HG03097 (cell line): Measurements from ENCODE around the gene PXDC1.
"Not testable (repeated sequence)": the region's sequence is repeated elsewhere in the genome, so short reads cannot be mapped to it uniquely, and the experiment has no call there.

ENCODE experiments used
- ATAC-seq: cut with Tn5 transposase; IDR thresholded peaks from one replicate; pipeline ENCODE4 v1.9.1; 2021; ENCODE audit not compliant: unreplicated experiment, low FRiP score

Gene PXDC1

GRCh38 chr6:3737149-3737830 is 14.2 kb downstream of the PXDC1 start:
- ATAC-seq: no peak

- ATAC-seq: no peak
Measured at GRCh38 chr6:3735029-3735605, 16.4 kb downstream of the PXDC1 start.

GRCh38 chr6:3734023-3734422 is 17.5 kb downstream of the PXDC1 start:
- no peak for ATAC-seq

DNA sequence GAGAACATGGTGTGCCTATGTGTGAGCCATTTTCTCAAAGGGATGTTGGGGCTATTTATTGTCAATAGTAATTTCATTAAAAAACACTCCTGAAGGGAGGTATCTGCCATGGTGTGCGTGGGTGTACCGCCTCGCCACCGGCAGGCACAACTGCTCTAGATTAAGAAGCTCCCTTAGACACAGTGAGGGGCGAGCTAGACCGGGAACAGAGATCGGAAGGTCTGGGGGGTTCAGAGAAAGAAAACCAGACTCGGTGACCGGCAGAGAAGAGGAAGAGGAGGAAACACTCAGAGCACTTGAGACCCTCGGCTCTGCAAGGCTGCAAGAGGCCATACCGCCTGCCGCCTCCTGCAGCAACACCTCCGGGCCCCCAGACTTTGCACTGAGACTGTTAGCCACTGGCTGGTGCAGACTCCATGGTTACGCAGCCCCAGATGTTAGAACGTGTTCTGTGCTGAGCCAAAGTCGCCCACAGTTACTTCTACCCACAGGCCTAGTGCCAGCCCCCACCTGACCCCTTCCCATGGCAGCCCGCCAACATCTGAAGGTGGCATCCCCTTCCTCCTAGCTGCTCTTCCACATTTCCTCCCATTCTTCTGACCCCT is 18.1 kb downstream of the PXDC1 start:
- ATAC-seq: no peak

DNA sequence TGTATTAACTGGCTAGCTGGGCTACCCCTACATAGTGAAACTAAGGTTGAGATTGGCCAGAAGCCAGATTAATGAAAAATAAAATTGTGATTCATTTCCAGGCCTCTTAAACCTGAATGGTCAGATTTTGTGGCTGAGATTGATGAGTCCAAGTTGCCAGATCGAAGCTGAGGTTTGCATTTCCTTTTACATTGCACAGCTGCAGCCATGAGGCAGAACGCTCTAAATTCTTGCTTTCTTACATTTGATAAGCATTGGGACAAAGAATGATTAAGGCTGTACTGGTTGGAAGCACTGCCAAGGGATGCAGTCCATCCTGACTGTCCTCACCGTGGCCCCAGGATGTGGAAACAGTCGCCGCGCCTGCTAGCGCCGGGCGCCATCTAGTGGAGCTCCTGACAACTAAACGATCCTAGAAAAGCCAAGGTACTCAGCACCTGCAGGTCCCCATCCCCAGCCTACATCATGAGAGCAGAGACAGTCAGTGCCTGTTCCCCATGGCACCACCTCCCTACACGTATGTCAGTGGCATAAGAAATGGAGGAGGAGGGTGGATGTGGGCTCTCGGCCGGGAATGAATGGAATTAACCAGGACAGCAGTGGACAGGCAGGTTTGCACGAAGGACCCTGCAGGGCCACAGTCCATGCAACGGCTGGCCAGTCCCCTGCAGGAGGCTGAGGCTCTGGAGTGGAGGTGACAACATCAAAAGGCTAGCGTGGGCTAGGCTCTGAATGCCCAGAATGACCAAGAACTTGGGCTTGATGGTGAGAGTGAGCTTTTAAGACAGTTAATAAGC is 19.0 kb downstream of the PXDC1 start:
- peak; percentile 56 for ATAC-seq

GRCh38 chr6:3731700-3732099 is 19.8 kb downstream of the PXDC1 start:
- no peak for ATAC-seq

- no peak for ATAC-seq
Measured at GRCh38 chr6:3729603-3730344, 21.7 kb downstream of the PXDC1 start.

DNA sequence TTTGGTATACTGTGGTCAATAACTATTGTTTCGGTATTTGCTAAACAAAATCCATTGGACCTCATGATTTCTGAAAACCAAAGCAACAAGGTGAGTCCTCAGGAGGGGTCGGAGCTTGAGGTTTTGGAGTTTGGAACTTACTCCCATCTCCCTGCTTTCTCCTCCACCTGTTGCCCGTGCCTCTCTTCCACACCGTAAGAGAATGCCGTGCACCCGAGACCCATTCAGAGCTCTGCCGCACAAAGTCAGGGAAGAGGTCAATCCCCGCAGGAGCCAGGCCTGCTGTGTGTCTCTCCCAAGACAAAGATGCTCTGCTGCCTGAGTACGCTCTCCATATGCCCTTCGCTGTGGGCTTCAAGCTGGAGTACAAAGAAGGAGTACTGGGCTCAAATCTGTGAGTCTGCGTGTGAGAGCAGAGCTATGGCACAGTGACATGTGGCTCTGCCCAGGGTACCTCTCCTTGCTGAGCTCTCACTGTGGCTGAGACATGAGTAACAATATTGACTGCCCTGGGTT is 23.9 kb downstream of the PXDC1 start:
- no peak for ATAC-seq

GRCh38 chr6:3727036-3727435 is 24.5 kb downstream of the PXDC1 start:
- ATAC-seq: no peak

- no peak for ATAC-seq
Measured at GRCh38 chr6:3726421-3726820, 25.1 kb downstream of the PXDC1 start.

DNA sequence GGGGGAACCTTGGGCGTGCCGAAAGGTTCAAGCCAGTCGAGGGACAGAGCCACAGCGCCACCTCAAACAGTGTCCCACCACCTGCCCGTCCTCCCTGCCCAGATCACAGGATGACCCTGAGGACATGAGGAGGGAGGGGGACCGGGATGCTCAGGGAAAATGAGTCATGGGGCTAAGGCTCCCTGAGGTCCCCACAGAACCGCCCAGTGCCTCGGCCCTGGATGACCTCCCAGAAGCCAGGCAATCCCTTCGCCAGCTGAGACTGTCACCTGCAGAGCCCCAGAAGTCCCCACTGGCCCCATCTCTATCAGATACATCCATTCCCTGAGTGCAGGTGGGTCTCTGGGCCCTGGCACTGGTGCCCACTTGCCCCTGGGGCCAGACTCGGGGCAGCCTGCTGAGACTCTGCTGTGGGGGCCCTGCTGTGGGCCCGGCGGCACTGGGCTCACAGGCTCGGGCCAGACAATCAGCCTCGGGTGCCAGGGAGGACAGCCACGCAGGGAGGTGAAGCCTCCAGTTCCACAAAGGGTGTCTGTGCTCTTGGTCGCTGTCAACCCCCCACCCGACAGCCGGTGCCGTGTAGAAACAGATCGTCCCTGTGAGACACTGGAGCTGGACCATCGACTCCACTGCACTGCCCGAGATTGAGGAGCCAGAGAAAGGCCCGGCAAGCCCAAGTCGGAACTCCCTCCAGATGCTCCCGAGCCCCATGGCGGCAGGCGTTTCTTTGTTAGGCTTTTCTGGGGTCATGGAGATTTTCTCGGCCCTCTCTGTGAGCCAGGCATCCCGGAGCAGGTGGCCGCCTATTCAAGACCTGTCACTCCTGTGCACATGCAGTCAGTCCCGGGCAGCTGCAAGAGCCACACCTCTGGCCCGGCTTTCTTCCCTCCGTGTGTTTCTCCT is 26.1 kb downstream of the PXDC1 start:
- ATAC-seq: no peak

DNA sequence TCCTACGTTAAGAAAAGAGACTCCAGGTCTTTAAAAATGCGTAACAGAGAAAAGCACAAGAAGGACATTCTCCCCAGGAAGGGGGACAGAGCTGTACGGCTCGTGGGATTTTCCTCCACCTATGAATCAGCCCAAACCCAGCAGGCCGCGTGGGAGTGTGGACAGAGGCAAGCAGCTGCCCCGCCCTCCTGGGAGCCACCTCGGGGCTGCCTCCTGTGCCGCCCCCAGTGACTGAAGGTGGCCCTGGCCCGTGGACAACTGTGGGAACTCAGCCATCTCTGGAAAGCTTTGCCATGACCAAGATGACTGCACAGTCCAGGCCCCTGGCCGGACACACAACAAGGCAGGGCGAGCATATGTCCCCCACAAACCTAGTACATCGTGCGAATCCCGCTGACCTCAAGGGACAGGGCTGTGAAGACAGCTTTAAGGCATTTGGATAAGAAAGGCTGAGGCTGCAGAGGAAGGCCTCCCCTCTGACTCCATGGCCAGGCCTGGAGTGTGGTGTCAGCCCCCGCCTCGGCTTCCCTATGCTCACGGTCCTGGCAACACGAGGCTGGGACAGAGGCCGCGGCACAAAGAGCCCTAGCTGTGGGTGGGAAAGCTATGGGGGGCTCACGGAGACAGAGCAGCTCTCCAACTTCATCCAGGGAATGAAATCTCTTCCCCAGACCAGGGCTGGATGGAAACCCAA is 26.9 kb downstream of the PXDC1 start:
- ATAC-seq: no peak

- ATAC-seq: no peak
Measured at GRCh38 chr6:3723966-3724365, 27.5 kb downstream of the PXDC1 start.

DNA sequence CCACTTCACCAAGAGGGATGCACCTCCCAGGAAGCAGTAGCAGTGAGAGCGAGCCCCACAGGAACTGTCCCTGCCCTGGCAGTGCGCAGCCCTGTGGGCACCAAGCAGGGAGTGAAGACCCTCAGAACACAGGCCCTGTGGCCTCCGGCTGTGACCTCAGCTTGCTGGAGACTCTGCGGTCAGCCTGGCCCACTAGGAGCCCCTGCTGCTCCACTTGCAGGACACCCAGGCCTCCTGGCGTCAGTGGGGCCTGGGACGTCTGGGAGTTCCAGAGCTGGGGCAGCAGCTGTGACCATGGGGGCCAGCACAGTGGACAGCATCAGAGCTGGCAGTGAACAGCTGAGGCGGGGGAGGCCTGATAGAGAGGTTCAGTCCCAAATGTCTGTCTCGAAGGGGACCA is 28.3 kb downstream of the PXDC1 start:
- ATAC-seq: no peak

- ATAC-seq: no peak
Measured at GRCh38 chr6:3722785-3723184, 28.7 kb downstream of the PXDC1 start.

GRCh38 chr6:3721810-3722621 is 29.5 kb downstream of the PXDC1 start:
- no peak for ATAC-seq

- not testable (repeated sequence) for ATAC-seq
Measured at GRCh38 chr6:3720770-3721169, 30.7 kb downstream of the PXDC1 start.
